GM23338 (cell line): Measurements from ENCODE around the gene SCNN1B. TPM values are rescaled to one million over a fixed set of nuclear protein-coding genes. Genes with fewer than 3 reads are reported as not detected.

Experiments used
- ATAC-seq: fragments of 200-7000 bp; cut with Tn5 transposase; 3 replicates; pipeline ENCODE4 v1.9.1; 2020
- DNase-seq: peaks from one replicate; pipeline ENCODE4 v3.0.0-alpha.2; 2015; ENCODE audit warnings: low spot score
- H2AFZ ChIP-seq: fragments of 200-600 bp; sonication (generic); 2 replicates; pipeline ENCODE4 v1.8.0; 2016; ENCODE audit warnings: antibody characterized with exemption, mild to moderate bottlenecking, moderate library complexity
- H3F3A ChIP-seq: fragments of 200-600 bp; sonication (generic); replicated peaks from 2 replicates; pipeline ENCODE4 v1.8.0; 2017; ENCODE audit warnings: antibody characterized with exemption, mixed run types, low read depth
- H3K27ac ChIP-seq: fragments of 200-600 bp; sonication (generic); 2 replicates; pipeline ENCODE4 v1.6.1; 2016; ENCODE audit warnings: low read depth
- H3K27me3 ChIP-seq: fragments of 200-600 bp; sonication (generic); 2 replicates; pipeline ENCODE4 v1.8.0; 2016; ENCODE audit warnings: mild to moderate bottlenecking, mixed run types, moderate library complexity; ENCODE audit not compliant: insufficient read depth
- H3K36me3 ChIP-seq: fragments of 200-600 bp; sonication (generic); 2 replicates; pipeline ENCODE4 v1.8.0; 2016; ENCODE audit warnings: mild to moderate bottlenecking; ENCODE audit not compliant: insufficient read depth
- H3K4me1 ChIP-seq: fragments of 200-600 bp; sonication (generic); 2 replicates; pipeline ENCODE4 v1.8.0; 2016; ENCODE audit warnings: mild to moderate bottlenecking, moderate library complexity; ENCODE audit not compliant: insufficient read depth
- H3K4me2 ChIP-seq: fragments of 200-600 bp; sonication (generic); 2 replicates; pipeline ENCODE4 v1.7.1; 2017; ENCODE audit warnings: mixed run types
- H3K4me3 ChIP-seq: fragments of 200-600 bp; sonication (generic); 2 replicates; pipeline ENCODE4 v1.6.1; 2016; ENCODE audit warnings: mixed run types
- H3K79me2 ChIP-seq: fragments of 200-600 bp; sonication (generic); replicated peaks from 2 replicates; pipeline ENCODE4 v1.8.0; 2017; ENCODE audit warnings: mild to moderate bottlenecking; ENCODE audit not compliant: insufficient read depth
- H3K9me2 ChIP-seq: fragments of 200-600 bp; sonication (generic); 2 replicates; pipeline ENCODE4 v1.8.0; 2017; ENCODE audit not compliant: insufficient read depth
- H4K20me1 ChIP-seq: fragments of 200-600 bp; sonication (generic); replicated peaks from 2 replicates; pipeline ENCODE4 v1.8.0; 2017; ENCODE audit warnings: mild to moderate bottlenecking; ENCODE audit not compliant: insufficient read depth
- H3K27ac Mint-ChIP-seq: 2 replicates; pipeline ENCODE4 v1.8.0; 2020; ENCODE audit warnings: inconsistent platforms, mild to moderate bottlenecking, moderate library complexity, mixed read lengths
- H3K27me3 Mint-ChIP-seq: 3 replicates; pipeline ENCODE4 v1.8.0; 2022; ENCODE audit warnings: low read depth, mild to moderate bottlenecking, moderate library complexity, mixed read lengths, inconsistent platforms; ENCODE audit not compliant: insufficient read depth, poor library complexity
- H3K36me3 Mint-ChIP-seq: 3 replicates; pipeline ENCODE4 v1.8.0; 2021; ENCODE audit warnings: low read depth, mild to moderate bottlenecking, inconsistent platforms, moderate library complexity, mixed read lengths
- H3K4me1 Mint-ChIP-seq: 3 replicates; pipeline ENCODE4 v1.8.0; 2020; ENCODE audit warnings: mild to moderate bottlenecking, inconsistent platforms, mixed read lengths
- H3K4me3 Mint-ChIP-seq: 3 replicates; pipeline ENCODE4 v1.8.0; 2021; ENCODE audit warnings: moderate library complexity, mild to moderate bottlenecking, inconsistent platforms, mixed read lengths
- H3K9me3 Mint-ChIP-seq: 3 replicates; pipeline ENCODE4 v1.8.0; 2020; ENCODE audit warnings: moderate library complexity, mild to moderate bottlenecking, inconsistent platforms, mixed read lengths
- CREB1 ChIP-seq: fragments of 250-450 bp; sonication (Bioruptor Pico); IDR thresholded peaks from 2 replicates; pipeline ENCODE4 v1.5.0; 2020; ENCODE audit warnings: low read depth, mild to moderate bottlenecking, moderate library complexity
- CTCF ChIP-seq, 2 experiments: fragments of 200-600 bp in 1 of 2; sonication (generic) in 1 of 2; conservative IDR thresholded peaks; 2 replicates each; pipeline versions ENCODE4 v1.5.1 to v1.6.1; 2016 to 2017; ENCODE audit warnings: antibody characterized with exemption in 2 of 2, low read depth in 2 of 2, mild to moderate bottlenecking in 2 of 2, moderate library complexity in 1 of 2
- ETS1 ChIP-seq: IDR thresholded peaks from 2 replicates; pipeline ENCODE4 v1.6.1; 2016; ENCODE audit warnings: antibody characterized with exemption
- EZH2 ChIP-seq: fragments of 200-600 bp; sonication (generic); IDR thresholded peaks from one replicate; pipeline ENCODE4 v1.8.0; 2017; ENCODE audit warnings: antibody characterized with exemption, mild to moderate bottlenecking, low read depth; ENCODE audit not compliant: unreplicated experiment
- EZH2phosphoT487 ChIP-seq: fragments of 200-600 bp; sonication (generic); IDR thresholded peaks from one replicate; pipeline ENCODE4 v1.8.1; 2018; ENCODE audit warnings: antibody characterized with exemption; ENCODE audit not compliant: unreplicated experiment
- JUNB ChIP-seq: IDR thresholded peaks from one replicate; pipeline ENCODE4 v1.6.1; 2016; ENCODE audit warnings: antibody characterized with exemption; ENCODE audit not compliant: unreplicated experiment
- NANOG ChIP-seq: IDR thresholded peaks from 2 replicates; pipeline ENCODE4 v1.6.1; 2016; ENCODE audit warnings: antibody characterized with exemption, borderline replicate concordance
- POLR2AphosphoS5 ChIP-seq: IDR thresholded peaks from 2 replicates; pipeline ENCODE4 v1.6.1; 2016; ENCODE audit warnings: antibody characterized with exemption, low read depth
- REST ChIP-seq: IDR thresholded peaks from one replicate; pipeline ENCODE4 v1.6.1; 2018; ENCODE audit warnings: antibody characterized with exemption; ENCODE audit not compliant: unreplicated experiment
- STAT1 ChIP-seq: IDR thresholded peaks from one replicate; pipeline ENCODE4 v1.6.1; 2016; ENCODE audit warnings: antibody characterized with exemption; ENCODE audit not compliant: unreplicated experiment
- ZNF114 ChIP-seq: fragments of 250-450 bp; sonication (Bioruptor Pico); IDR thresholded peaks from 2 replicates; pipeline ENCODE4 v1.5.0; 2020; ENCODE audit warnings: mild to moderate bottlenecking, moderate library complexity
- ZNF331 ChIP-seq: fragments of 250-450 bp; sonication (Bioruptor Pico); IDR thresholded peaks from 2 replicates; pipeline ENCODE4 v1.5.0; 2020; ENCODE audit warnings: low read depth, mild to moderate bottlenecking, moderate library complexity
- ZNF462 ChIP-seq: fragments of 250-450 bp; sonication (Bioruptor Pico); IDR thresholded peaks from 2 replicates; pipeline ENCODE4 v1.5.0; 2020; ENCODE audit warnings: mild to moderate bottlenecking, moderate library complexity
- polyA plus RNA-seq: library from polyadenylated mRNA; unstranded; fragments of >200 nt; fragmentation: Nextera tagmentation; extraction: Ambion mirVana; gene quantifications from 2 replicates; pipeline ENCODE4 v1.2.1, GENCODE V29; 2016
- total RNA-seq: library from RNA; depleted of rRNA; stranded (reverse); fragments of >200 nt; shearing (Covaris generic); gene quantifications from 2 replicates; pipeline ENCODE4 v1.2.3, GENCODE V29; 2014

The SCNN1B gene
- total and polyA plus RNA-seq, 2 experiments from 2014 or later, result 0.78 to 1.1 TPM

GRCh38 chr16:23283571-23283970 is 18.5 kb upstream of the SCNN1B start:
- no peak for ATAC-seq
- H3K4me1 Mint-ChIP-seq, result peaks cover 15% of the 10 kb centered on the region
- TF ChIP-seq STAT1, result no peak
- no peak for TF ChIP-seq REST
- TF ChIP-seq EZH2phosphoT487, result no peak
- no peak for TF ChIP-seq NANOG
- no peak for TF ChIP-seq ZNF114 (CRISPR knock-in tag)
- no peak for TF ChIP-seq ZNF462
- TF ChIP-seq POLR2AphosphoS5, result no peak
- TF ChIP-seq ETS1, result no peak
- TF ChIP-seq EZH2, result no peak
- no peak for TF ChIP-seq ZNF331 (CRISPR knock-in tag)
- TF ChIP-seq JUNB, result no peak
- no peak for TF ChIP-seq CTCF (conservative IDR thresholded peaks at IDR 0.05; ENCODE audit: low read depth in 2 of 2)
- TF ChIP-seq CREB1 (CRISPR knock-in tag), result no peak

More at GRCh38 chr16:23283571-23283970, 18.5 kb upstream of the SCNN1B start:
- peaks cover 16% of the 10 kb centered on the region for H3K4me1 ChIP-seq
- Mint-ChIP-seq H3K36me3 (no peaks in the 10 kb centered on the region), H3K9me3 (no peaks in the 10 kb centered on the region; the same call in 2 of the 3 replicates), H3K27ac (no peak overlapping the region), H3K4me3 (no peak overlapping the region), H3K27me3 (peaks cover 3% of the 10 kb centered on the region)
- no peaks in the 10 kb centered on the region for H4K20me1 ChIP-seq
- H3F3A ChIP-seq, result peaks cover 9% of the 10 kb centered on the region; the same call in 1 of the 2 replicates
- no peaks in the 10 kb centered on the region for H3K36me3 ChIP-seq
- no peak overlapping the region for H3K27ac ChIP-seq
- no peaks in the 10 kb centered on the region for H3K27me3 ChIP-seq
- no peak overlapping the region for H2AFZ ChIP-seq
- DNase-seq, result no peak
- no peak overlapping the region for H3K4me3 ChIP-seq
- H3K9me2 ChIP-seq, result peaks cover 4% of the 10 kb centered on the region; the same call in 1 of the 2 replicates
- H3K4me2 ChIP-seq, result no peak overlapping the region
- H3K79me2 ChIP-seq, result no peaks in the 10 kb centered on the region
